GM12875 (cell line): Measurements from ENCODE around the gene ENTR1.

Source experiments
- H3K4me3 ChIP-seq: one replicate; pipeline ENCODE4 v1.5.1; 2011; ENCODE audit warnings: low read depth, low read length, control low read depth
- CTCF ChIP-seq: IDR thresholded peaks from 2 replicates; pipeline ENCODE4 v1.5.1; 2011; ENCODE audit warnings: low read depth, mild to moderate bottlenecking, control low read depth, inconsistent platforms, low read length, moderate library complexity, borderline replicate concordance; ENCODE audit not compliant: insufficient read depth

ENTR1 gene

GRCh38 chr9:136359774-136360718 lies 50.4 kb downstream of the ENTR1 start:
- no peak overlapping the region for H3K4me3 ChIP-seq
- no peak for TF ChIP-seq CTCF

GRCh38 chr9:136358888-136359287 lies 51.5 kb downstream of the ENTR1 start:
- no peak for TF ChIP-seq CTCF
- H3K4me3 ChIP-seq = no peak overlapping the region

- H3K4me3 ChIP-seq = no peak overlapping the region
- no peak for TF ChIP-seq CTCF
Measured at GRCh38 chr9:136358016-136358415, 52.4 kb downstream of the ENTR1 start.

GRCh38 chr9:136357202-136357725 lies 53.1 kb downstream of the ENTR1 start:
- no peak for TF ChIP-seq CTCF
- H3K4me3 ChIP-seq = no peak overlapping the region

GRCh38 chr9:136355616-136356557 lies 54.5 kb downstream of the ENTR1 start:
- no peak for TF ChIP-seq CTCF
- H3K4me3 ChIP-seq = no peak overlapping the region

GRCh38 chr9:136354592-136355085 lies 55.8 kb downstream of the ENTR1 start:
- TF ChIP-seq CTCF = no peak
- H3K4me3 ChIP-seq = no peak overlapping the region
